RWPE1 (cell line): ENCODE data around the gene TANGO6.

Experiments used
- CTCF ChIA-PET: fragments of 350-600 bp; sonication (Branson Sonifier 250); formaldehyde crosslinking; extraction: SDS; loops from one replicate; lab custom pipeline; 2021; lab: Yijun Ruan, JAX
- POLR2A ChIA-PET: fragments of 400-600 bp; formaldehyde crosslinking; extraction: SDS; loops from one replicate; lab custom pipeline; 2020; ENCODE audit warnings: antibody characterized with exemption; ENCODE audit not compliant: low non-redundant PET; lab: Yijun Ruan, JAX
- DNase-seq: peaks from one replicate; pipeline ENCODE4 v3.0.0; 2012; ENCODE audit warnings: low spot score
- H3K27ac ChIP-seq: fragments of 450-650 bp; 2 replicates; pipeline ENCODE4 v1.5.1; 2017
- TF ChIP-seq, protein P1 (sequence below): fragments of 450-650 bp; conservative IDR thresholded peaks from 2 replicates; pipeline ENCODE4 v1.5.1; 2017; ENCODE audit warnings: low read depth, mild to moderate bottlenecking

The TANGO6 gene

DNA sequence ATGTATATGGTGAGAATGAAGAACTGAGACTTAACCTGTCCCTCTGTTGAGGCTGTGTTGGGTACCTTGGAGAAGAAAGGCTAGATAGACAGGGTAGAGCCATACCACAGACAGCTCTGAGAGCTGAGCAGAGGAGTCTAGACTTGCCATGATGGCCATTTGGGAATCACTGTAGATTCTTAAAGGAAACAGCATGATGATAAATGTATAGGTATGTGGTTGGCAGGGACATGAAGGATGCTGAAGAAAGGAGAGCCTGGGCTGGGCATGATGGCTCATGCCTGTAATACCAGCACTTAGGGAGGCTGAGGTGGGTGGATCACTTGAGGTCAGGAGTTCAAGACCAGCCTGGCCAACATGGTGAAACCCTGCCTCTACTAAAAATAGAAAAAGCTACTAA, 147.7 kb downstream of the TANGO6 start:
- TF ChIP-seq, protein P1, sequence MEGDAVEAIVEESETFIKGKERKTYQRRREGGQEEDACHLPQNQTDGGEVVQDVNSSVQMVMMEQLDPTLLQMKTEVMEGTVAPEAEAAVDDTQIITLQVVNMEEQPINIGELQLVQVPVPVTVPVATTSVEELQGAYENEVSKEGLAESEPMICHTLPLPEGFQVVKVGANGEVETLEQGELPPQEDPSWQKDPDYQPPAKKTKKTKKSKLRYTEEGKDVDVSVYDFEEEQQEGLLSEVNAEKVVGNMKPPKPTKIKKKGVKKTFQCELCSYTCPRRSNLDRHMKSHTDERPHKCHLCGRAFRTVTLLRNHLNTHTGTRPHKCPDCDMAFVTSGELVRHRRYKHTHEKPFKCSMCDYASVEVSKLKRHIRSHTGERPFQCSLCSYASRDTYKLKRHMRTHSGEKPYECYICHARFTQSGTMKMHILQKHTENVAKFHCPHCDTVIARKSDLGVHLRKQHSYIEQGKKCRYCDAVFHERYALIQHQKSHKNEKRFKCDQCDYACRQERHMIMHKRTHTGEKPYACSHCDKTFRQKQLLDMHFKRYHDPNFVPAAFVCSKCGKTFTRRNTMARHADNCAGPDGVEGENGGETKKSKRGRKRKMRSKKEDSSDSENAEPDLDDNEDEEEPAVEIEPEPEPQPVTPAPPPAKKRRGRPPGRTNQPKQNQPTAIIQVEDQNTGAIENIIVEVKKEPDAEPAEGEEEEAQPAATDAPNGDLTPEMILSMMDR = no peak
- H3K27ac ChIP-seq = peak overlapping the region; percentile 64
- CTCF ChIA-PET = interaction anchor here (0.6 to 0.7 kb wide), 2 partner anchors 89 to 117 kb away, joined by 4 to 5 read pairs; no protein-coding TSS in a partner anchor
- POLR2A ChIA-PET = no interaction called here
- peak; percentile 20 for DNase-seq

DNA sequence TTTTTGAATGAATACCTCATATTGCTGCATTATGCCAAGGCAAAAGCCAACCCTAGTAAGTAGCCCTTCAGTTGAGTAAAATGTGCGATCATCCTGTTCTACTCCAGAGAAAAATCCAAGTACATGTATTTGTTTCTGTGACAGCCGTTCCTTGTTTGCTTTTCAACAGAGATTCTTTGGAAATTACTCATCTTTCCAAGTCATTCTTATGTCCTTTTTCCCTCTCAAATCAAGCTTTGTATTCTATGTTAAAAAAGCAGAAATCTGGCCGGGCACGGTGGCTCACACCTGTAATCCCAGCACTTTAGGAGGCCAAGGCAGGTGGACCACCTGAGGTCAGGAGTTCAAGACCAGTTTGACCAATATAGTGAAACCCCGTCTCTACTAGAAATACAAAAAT, 149.2 kb downstream of the TANGO6 start:
- TF ChIP-seq, protein P1 = no peak
- H3K27ac ChIP-seq = peak overlapping the region; percentile 76

DNA sequence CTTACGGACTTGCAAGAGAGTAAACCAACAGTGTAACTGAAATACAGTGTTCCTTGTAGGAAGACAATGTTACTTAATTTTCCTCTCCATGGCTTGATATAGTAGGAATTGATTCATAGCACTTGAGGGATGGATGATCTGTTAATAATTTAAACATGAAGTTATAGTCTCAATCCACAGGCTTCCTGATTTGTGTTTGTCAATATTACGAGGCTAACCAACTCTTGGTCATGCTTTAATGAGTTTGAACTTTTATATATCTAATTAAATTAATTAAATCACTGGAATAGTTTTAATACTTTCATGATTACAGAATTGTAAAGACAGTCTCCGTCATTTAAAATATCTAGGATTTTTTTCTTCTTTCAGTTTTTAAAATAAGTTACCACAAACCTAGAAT, 150.1 kb downstream of the TANGO6 start:
- no peak for DNase-seq
- H3K27ac ChIP-seq = no peak overlapping the region
- CTCF ChIA-PET = interaction anchor here (0.6 to 0.7 kb wide), 2 partner anchors 434 to 465 kb away, joined by 3 read pairs; no protein-coding TSS in a partner anchor
- TF ChIP-seq, protein P1 = no peak
- POLR2A ChIA-PET = no interaction called here

More for the DNA sequence above, 149.2 kb downstream of the TANGO6 start:
- POLR2A ChIA-PET = no interaction called here
- DNase-seq = peak; percentile 42
- CTCF ChIA-PET = interaction anchor here (0.7 kb wide), 1 partner anchor 63 kb away, joined by 5 read pairs; no protein-coding TSS in a partner anchor

DNA sequence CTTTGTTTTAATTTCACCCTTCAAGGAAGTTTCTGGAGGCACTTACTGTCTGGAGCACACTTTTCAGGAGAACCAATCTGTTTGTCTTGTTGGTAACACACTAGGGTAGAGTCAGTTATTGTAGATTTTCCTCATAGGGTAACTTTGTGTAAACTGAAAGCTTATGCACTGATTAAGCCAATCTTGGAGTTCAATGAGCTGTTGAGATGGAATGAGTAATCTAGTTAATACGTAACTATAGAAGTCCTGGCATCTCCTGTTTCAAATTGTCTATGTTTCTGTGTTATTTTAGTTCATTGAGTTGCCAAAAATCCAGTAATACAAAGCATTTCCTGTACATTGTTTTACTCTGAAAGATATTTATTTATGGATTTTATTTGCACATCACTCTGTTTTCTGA, 150.6 kb downstream of the TANGO6 start:
- H3K27ac ChIP-seq = no peak overlapping the region
- POLR2A ChIA-PET = no interaction called here
- CTCF ChIA-PET = no interaction called here
- TF ChIP-seq, protein P1 = no peak
- peak; percentile 67 for DNase-seq

DNA sequence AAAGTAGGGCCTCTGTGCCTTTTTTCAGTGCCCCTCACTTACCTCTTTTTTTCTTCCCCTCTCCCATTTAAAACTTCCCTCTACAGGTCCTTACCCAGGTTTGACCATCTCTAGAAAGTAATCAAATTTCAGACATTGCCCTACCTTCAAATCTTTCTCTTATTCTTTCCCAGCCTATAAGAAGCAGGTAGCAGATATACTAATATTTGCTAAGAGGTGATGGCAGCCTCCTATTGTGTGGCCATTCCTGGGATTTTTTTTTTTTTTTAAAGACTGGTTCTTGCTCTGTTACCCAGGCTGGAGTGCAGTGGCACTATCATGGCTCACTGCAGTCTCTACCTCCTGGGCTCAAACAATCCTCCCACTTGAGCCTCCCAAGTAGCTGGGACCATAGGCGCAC, 151.0 kb downstream of the TANGO6 start:
- peak overlapping the region; percentile 79 for H3K27ac ChIP-seq
- CTCF ChIA-PET = interaction anchor here (0.9 to 1.2 kb wide), 2 partner anchors 17 to 52 kb away, joined by 3 read pairs; no protein-coding TSS in a partner anchor

DNA sequence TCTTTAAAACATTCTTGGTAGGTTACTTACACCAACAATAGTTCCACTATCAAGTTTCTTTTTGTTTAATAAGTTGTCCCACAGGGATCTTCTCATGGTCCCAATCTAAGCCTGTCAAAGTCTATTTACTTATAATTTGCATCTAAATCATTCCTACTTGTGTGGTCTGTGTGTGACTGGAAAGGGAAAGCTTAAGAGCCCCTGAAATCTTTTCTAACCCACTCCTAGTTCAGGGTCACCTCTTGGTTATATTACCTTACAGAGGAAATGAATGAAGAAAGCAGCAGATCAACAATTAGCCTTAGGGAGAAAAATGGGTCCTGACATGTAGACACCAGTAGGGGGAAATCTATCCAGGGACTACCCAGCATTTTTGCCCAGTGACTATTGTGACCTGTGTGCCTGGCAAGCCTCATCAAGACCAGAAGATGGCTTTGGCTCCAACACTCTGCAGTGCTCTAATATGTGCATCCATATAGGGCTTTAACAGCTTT, 151.7 kb downstream of the TANGO6 start:
- H3K27ac ChIP-seq = no peak overlapping the region
- DNase-seq = peak; percentile 74
- ChIA-PET POLR2A (no interaction called here), CTCF (interaction anchor here (0.6 to 1.2 kb wide), 4 partner anchors 16 to 116 kb away, joined by 3 to 6 read pairs (median 4); no protein-coding TSS in a partner anchor)
- TF ChIP-seq, protein P1 = peak; percentile 48

More for the DNA sequence above, 151.0 kb downstream of the TANGO6 start:
- TF ChIP-seq, protein P1 = no peak
- no peak for DNase-seq
- POLR2A ChIA-PET = no interaction called here
